IPS-NIHi7 (cell line): Measurements from ENCODE around the gene ZFHX3.
"Not testable (repeated sequence)": the region's sequence is repeated elsewhere in the genome, so short reads cannot be mapped to it uniquely, and the experiment has no call there.

Experiments used
- DNase-seq: peaks from one replicate; pipeline ENCODE4 v3.0.0; 2012; ENCODE audit warnings: mixed read lengths; ENCODE audit errors: extremely low spot score

ZFHX3 gene

GRCh38 chr16:73047536-73048291 is at the start of gene ZFHX3:
Gene ZFHX3, minus strand, starts transcription at chr16:73048128. Its CDS starts 87,983 bp downstream, at chr16:72960145.
- DNase-seq, result peak; percentile 46

- DNase-seq, result no peak
Observed at GRCh38 chr16:73096510-73096909, 48.6 kb upstream of the ZFHX3 start.

GRCh38 chr16:73095885-73096421 is 48.0 kb upstream of the ZFHX3 start:
- DNase-seq, result peak; percentile 28

GRCh38 chr16:73095142-73095820 is 47.4 kb upstream of the ZFHX3 start:
- DNase-seq, result no peak

GRCh38 chr16:73094371-73094770 is 46.4 kb upstream of the ZFHX3 start:
- DNase-seq, result no peak

GRCh38 chr16:73093146-73094144 is 45.5 kb upstream of the ZFHX3 start:
- no peak for DNase-seq

GRCh38 chr16:73092236-73092781 is 44.4 kb upstream of the ZFHX3 start:
- DNase-seq, result no peak

- DNase-seq, result no peak
Observed at GRCh38 chr16:73091174-73091573, 43.2 kb upstream of the ZFHX3 start.

GRCh38 chr16:73089420-73089819 is 41.5 kb upstream of the ZFHX3 start:
- DNase-seq, result no peak

- no peak for DNase-seq
Observed at GRCh38 chr16:73086108-73086507, 38.2 kb upstream of the ZFHX3 start.

GRCh38 chr16:73083271-73083670 is 35.3 kb upstream of the ZFHX3 start:
- no peak for DNase-seq

- not testable (repeated sequence) for DNase-seq
Observed at GRCh38 chr16:73082634-73083051, 34.7 kb upstream of the ZFHX3 start.

GRCh38 chr16:73080931-73081330 is 33.0 kb upstream of the ZFHX3 start:
- no peak for DNase-seq

- no peak for DNase-seq
Observed at GRCh38 chr16:73076324-73076810, 28.4 kb upstream of the ZFHX3 start.

GRCh38 chr16:73074382-73074781 is 26.5 kb upstream of the ZFHX3 start:
- DNase-seq, result no peak

GRCh38 chr16:73072051-73072450 is 24.1 kb upstream of the ZFHX3 start:
- not testable (repeated sequence) for DNase-seq

GRCh38 chr16:73071131-73071940 is 23.4 kb upstream of the ZFHX3 start:
- peak; percentile 66 for DNase-seq

- DNase-seq, result no peak
Observed at GRCh38 chr16:73069581-73070262, 21.8 kb upstream of the ZFHX3 start.

GRCh38 chr16:73068541-73069401 is 20.8 kb upstream of the ZFHX3 start:
- DNase-seq, result no peak
